Liver (tissue), 9 donors: ENCODE measurements around the gene TMEM59. TPM values are rescaled to one million over a fixed set of nuclear protein-coding genes. Genes with fewer than 3 reads are reported as not detected.

Source experiments
- DNase-seq: peaks from one replicate; pipeline ENCODE4 v3.0.0-alpha.2; 2017; ENCODE audit warnings: low spot score
- H3K27ac ChIP-seq, 2 donors: one replicate each; pipeline ENCODE4 v1.7.0; 2013; ENCODE audit warnings: inconsistent platforms in 2 of 2, low read length in 2 of 2, control low read depth in 1 of 2, low read depth in 1 of 2, mild to moderate bottlenecking in 1 of 2
- H3K27me3 ChIP-seq, 4 donors: one replicate each; pipeline versions ENCODE4 v1.6.1 to v1.7.0; 2013; ENCODE audit warnings: low read length in 3 of 4, inconsistent platforms in 1 of 4, mild to moderate bottlenecking in 1 of 4, moderate library complexity in 1 of 4; ENCODE audit not compliant: control insufficient read depth in 4 of 4, insufficient read depth in 4 of 4
- H3K36me3 ChIP-seq, 4 donors: one replicate each; pipeline versions ENCODE4 v1.6.1 to v1.7.0; 2013; ENCODE audit warnings: low read length in 3 of 4, mild to moderate bottlenecking in 3 of 4, low read depth in 1 of 4, moderate library complexity in 1 of 4; ENCODE audit not compliant: control insufficient read depth in 4 of 4, insufficient read depth in 3 of 4
- H3K4me1 ChIP-seq, 4 donors: one replicate each; pipeline versions ENCODE4 v1.6.1 to v1.7.0; 2013; ENCODE audit warnings: low read length in 3 of 4, mild to moderate bottlenecking in 3 of 4, moderate library complexity in 1 of 4; ENCODE audit not compliant: control insufficient read depth in 4 of 4, insufficient read depth in 4 of 4
- H3K4me3 ChIP-seq, 3 donors: one replicate each; pipeline versions ENCODE4 v1.6.1 to v1.7.0; 2013; ENCODE audit warnings: low read length in 3 of 3, control low read depth in 1 of 3, low read depth in 1 of 3, mild to moderate bottlenecking in 1 of 3
- H3K9ac ChIP-seq, 2 donors: one replicate each; pipeline ENCODE4 v1.7.0; 2013; ENCODE audit warnings: low read length in 2 of 2, mild to moderate bottlenecking in 2 of 2, moderate library complexity in 2 of 2, control low read depth in 1 of 2, low read depth in 1 of 2
- H3K9me3 ChIP-seq, 4 donors: one replicate each; pipeline versions ENCODE4 v1.6.1 to v1.7.0; 2013; ENCODE audit warnings: low read length in 3 of 4; ENCODE audit not compliant: control insufficient read depth in 4 of 4
- ATF3 ChIP-seq: IDR thresholded peaks from 2 replicates; pipeline ENCODE4 v1.6.1; 2016; ENCODE audit warnings: antibody characterized with exemption
- EGR1 ChIP-seq, 2 donors: IDR thresholded peaks; 2 replicates each; pipeline ENCODE4 v1.6.1; 2016 to 2018; ENCODE audit warnings: antibody characterized with exemption in 2 of 2, low read depth in 2 of 2
- FOXA1 ChIP-seq: IDR thresholded peaks from 2 replicates; pipeline ENCODE4 v1.6.1; 2016; ENCODE audit warnings: antibody characterized with exemption
- FOXA2 ChIP-seq: IDR thresholded peaks from 2 replicates; pipeline ENCODE4 v1.6.1; 2016; ENCODE audit warnings: antibody characterized with exemption
- GABPA ChIP-seq, 2 donors: IDR thresholded peaks in 1 of 2; conservative IDR thresholded peaks in 1 of 2; 2 replicates each; pipeline ENCODE4 v1.6.1; 2016; ENCODE audit warnings: antibody characterized with exemption in 2 of 2, mild to moderate bottlenecking in 1 of 2, moderate library complexity in 1 of 2
- HNF4A ChIP-seq, 2 donors: conservative IDR thresholded peaks; 2 replicates each; pipeline ENCODE4 v1.6.1; 2016; ENCODE audit warnings: antibody characterized with exemption in 2 of 2, mild to moderate bottlenecking in 2 of 2
- HNF4G ChIP-seq: IDR thresholded peaks from 2 replicates; pipeline ENCODE4 v1.6.1; 2016; ENCODE audit warnings: antibody characterized with exemption
- JUND ChIP-seq, 2 donors: IDR thresholded peaks; 2 replicates each; pipeline ENCODE4 v1.6.1; 2016; ENCODE audit warnings: antibody characterized with exemption in 2 of 2
- NR2F2 ChIP-seq: IDR thresholded peaks from 2 replicates; pipeline ENCODE4 v1.6.1; 2016; ENCODE audit warnings: antibody characterized with exemption
- RAD21 ChIP-seq, 2 donors: IDR thresholded peaks; 2 replicates each; pipeline ENCODE4 v1.6.1; 2016; ENCODE audit warnings: antibody characterized with exemption in 2 of 2, mild to moderate bottlenecking in 2 of 2
- RXRA ChIP-seq, 2 donors: IDR thresholded peaks; 2 replicates each; pipeline ENCODE4 v1.6.1; 2017 to 2018; ENCODE audit warnings: antibody characterized with exemption in 2 of 2, mild to moderate bottlenecking in 1 of 2
- SP1 ChIP-seq: IDR thresholded peaks from 2 replicates; pipeline ENCODE4 v1.6.1; 2018; ENCODE audit warnings: antibody characterized with exemption, mild to moderate bottlenecking
- TAF1 ChIP-seq: conservative IDR thresholded peaks from 2 replicates; pipeline ENCODE4 v1.6.1; 2016; ENCODE audit warnings: antibody characterized with exemption, mild to moderate bottlenecking
- YY1 ChIP-seq: IDR thresholded peaks from 2 replicates; pipeline ENCODE4 v1.6.1; 2016; ENCODE audit warnings: antibody characterized with exemption, mild to moderate bottlenecking
- ZBTB33 ChIP-seq: IDR thresholded peaks from 2 replicates; pipeline ENCODE4 v1.6.1; 2016; ENCODE audit warnings: antibody characterized with exemption
- WGBS: extraction: QIAGEN DNeasy Blood & Tissue Kit; methylation state at CpG from one replicate; pipeline ENCODE4 v1.1.7; 2013; 5-methylcytosine and 5-hydroxymethylcytosine counted together
- polyA plus RNA-seq, 2 donors: library from polyadenylated mRNA; stranded (reverse) in 1 of 2; unstranded in 1 of 2; fragments of 200-250 nt in 1 of 2; fragments of >200 nt in 1 of 2; fragmentation: Nextera tagmentation in 1 of 2; extraction: Ambion mirVana in 1 of 2; gene quantifications; one replicate each; pipeline versions ENCODE4 v1.2.1 to v1.2.3, GENCODE V29; 2013 to 2015
- total RNA-seq, 2 donors: library from RNA; depleted of rRNA; stranded (reverse); fragments of >200 nt; gene quantifications; one replicate each; pipeline ENCODE4 v1.2.3, GENCODE V29; 2014
- TF ChIP-seq, protein P1 (sequence below): IDR thresholded peaks from 2 replicates; pipeline ENCODE4 v1.6.1; 2016; ENCODE audit warnings: antibody characterized with exemption
- TF ChIP-seq, protein P2 (sequence below): IDR thresholded peaks from 2 replicates; pipeline ENCODE4 v1.6.1; 2016; ENCODE audit warnings: antibody characterized with exemption, mild to moderate bottlenecking
- donor health status: healthy.
- donor health status: healthy.
- donor health status: healthy.
- donor health status: healthy.
- donor health status: healthy.

Gene TMEM59
- total and polyA plus RNA-seq, 4 donors = 255 to 436 (median 279) TPM

GRCh38 chr1:54010415-54011117 lies 42.4 kb downstream of the TMEM59 start (continued):
- TF ChIP-seq EGR1 (IDR thresholded peaks at IDR 0.05; ENCODE audit: low read depth in 2 of 2) (no peak), TAF1 (no peak), JUND (IDR thresholded peaks at IDR 0.05) (no peak), RAD21 (IDR thresholded peaks at IDR 0.05) (no peak)

DNA sequence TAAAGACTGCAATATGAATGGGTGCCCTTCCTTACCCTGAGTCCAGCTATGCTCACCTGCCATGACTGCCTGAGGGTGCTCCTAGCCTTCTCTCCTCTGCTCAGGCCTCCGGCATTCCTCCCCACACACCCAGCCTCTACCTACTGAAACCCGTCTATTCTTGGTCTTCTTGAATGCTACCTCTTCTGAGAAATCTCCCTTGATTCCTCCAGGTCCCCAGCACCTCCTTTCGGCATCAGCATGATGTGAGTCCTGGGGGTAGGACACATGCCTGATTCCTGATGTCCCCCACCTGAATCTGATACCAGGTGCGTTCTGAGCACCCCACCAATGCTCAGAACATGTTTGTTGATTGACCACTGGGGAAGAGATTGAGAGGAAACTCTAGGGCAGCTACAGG lies 43.6 kb downstream of the TMEM59 start:
- no peaks in the 10 kb centered on the region for H3K9me3 ChIP-seq
- WGBS = 94% methylated on average over 4 of the region's 4 CpGs

GRCh38 chr1:54008876-54009275 lies 44.1 kb downstream of the TMEM59 start:
- Histone ChIP-seq H3K27ac (no peak overlapping the region), H3K36me3 (no peaks in the 10 kb centered on the region), H3K27me3 (no peaks in the 10 kb centered on the region), H3K9ac (no peak overlapping the region), H3K4me1 (no peaks in the 10 kb centered on the region), H3K9me3 (no peaks in the 10 kb centered on the region), H3K4me3 (no peak overlapping the region)
- no peak for TF ChIP-seq FOXA2
- TF ChIP-seq, protein P1, sequence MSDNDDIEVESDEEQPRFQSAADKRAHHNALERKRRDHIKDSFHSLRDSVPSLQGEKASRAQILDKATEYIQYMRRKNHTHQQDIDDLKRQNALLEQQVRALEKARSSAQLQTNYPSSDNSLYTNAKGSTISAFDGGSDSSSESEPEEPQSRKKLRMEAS = no peak
- no peak for TF ChIP-seq NR2F2
- TF ChIP-seq TAF1 = no peak
- TF ChIP-seq FOXA1 = no peak
- TF ChIP-seq HNF4A (conservative IDR thresholded peaks at IDR 0.05) = no peak
- TF ChIP-seq YY1 = no peak
- TF ChIP-seq RXRA (IDR thresholded peaks at IDR 0.05) = no peak
- no peak for TF ChIP-seq ATF3
- TF ChIP-seq GABPA (IDR thresholded peaks at IDR 0.05 in 1 of 2, conservative IDR thresholded peaks at IDR 0.05 in 1 of 2) = no peak
- TF ChIP-seq ZBTB33 = no peak
- no peak for TF ChIP-seq EGR1 (IDR thresholded peaks at IDR 0.05; ENCODE audit: low read depth in 2 of 2)
- TF ChIP-seq HNF4G = no peak
- TF ChIP-seq, protein P2, sequence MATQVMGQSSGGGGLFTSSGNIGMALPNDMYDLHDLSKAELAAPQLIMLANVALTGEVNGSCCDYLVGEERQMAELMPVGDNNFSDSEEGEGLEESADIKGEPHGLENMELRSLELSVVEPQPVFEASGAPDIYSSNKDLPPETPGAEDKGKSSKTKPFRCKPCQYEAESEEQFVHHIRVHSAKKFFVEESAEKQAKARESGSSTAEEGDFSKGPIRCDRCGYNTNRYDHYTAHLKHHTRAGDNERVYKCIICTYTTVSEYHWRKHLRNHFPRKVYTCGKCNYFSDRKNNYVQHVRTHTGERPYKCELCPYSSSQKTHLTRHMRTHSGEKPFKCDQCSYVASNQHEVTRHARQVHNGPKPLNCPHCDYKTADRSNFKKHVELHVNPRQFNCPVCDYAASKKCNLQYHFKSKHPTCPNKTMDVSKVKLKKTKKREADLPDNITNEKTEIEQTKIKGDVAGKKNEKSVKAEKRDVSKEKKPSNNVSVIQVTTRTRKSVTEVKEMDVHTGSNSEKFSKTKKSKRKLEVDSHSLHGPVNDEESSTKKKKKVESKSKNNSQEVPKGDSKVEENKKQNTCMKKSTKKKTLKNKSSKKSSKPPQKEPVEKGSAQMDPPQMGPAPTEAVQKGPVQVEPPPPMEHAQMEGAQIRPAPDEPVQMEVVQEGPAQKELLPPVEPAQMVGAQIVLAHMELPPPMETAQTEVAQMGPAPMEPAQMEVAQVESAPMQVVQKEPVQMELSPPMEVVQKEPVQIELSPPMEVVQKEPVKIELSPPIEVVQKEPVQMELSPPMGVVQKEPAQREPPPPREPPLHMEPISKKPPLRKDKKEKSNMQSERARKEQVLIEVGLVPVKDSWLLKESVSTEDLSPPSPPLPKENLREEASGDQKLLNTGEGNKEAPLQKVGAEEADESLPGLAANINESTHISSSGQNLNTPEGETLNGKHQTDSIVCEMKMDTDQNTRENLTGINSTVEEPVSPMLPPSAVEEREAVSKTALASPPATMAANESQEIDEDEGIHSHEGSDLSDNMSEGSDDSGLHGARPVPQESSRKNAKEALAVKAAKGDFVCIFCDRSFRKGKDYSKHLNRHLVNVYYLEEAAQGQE = no peak
- no peak for TF ChIP-seq SP1
- no peak for TF ChIP-seq JUND (IDR thresholded peaks at IDR 0.05)
- DNase-seq = no peak
- 90% methylated on average over 13 of the region's 13 CpGs for WGBS

More for the DNA sequence above, 43.6 kb downstream of the TMEM59 start:
- no peaks in the 10 kb centered on the region for H3K36me3 ChIP-seq
- H3K27me3 ChIP-seq = no peaks in the 10 kb centered on the region
- no peak overlapping the region for H3K9ac ChIP-seq
- no peak overlapping the region for H3K27ac ChIP-seq
- DNase-seq = no peak
- no peaks in the 10 kb centered on the region for H3K4me1 ChIP-seq
- TF ChIP-seq YY1 (no peak), RAD21 (IDR thresholded peaks at IDR 0.05) (no peak), FOXA1 (no peak), TAF1 (no peak), NR2F2 (no peak), RXRA (IDR thresholded peaks at IDR 0.05) (no peak), SP1 (no peak)
- TF ChIP-seq, protein P1 = no peak
- TF ChIP-seq, protein P2 = no peak
- H3K4me3 ChIP-seq = no peak overlapping the region
